ENCODE data around the gene TIMP3.
A peak's percentile ranks its signal among the peaks of the same experiment; 100 is the strongest.

The TIMP3 gene

DNA sequence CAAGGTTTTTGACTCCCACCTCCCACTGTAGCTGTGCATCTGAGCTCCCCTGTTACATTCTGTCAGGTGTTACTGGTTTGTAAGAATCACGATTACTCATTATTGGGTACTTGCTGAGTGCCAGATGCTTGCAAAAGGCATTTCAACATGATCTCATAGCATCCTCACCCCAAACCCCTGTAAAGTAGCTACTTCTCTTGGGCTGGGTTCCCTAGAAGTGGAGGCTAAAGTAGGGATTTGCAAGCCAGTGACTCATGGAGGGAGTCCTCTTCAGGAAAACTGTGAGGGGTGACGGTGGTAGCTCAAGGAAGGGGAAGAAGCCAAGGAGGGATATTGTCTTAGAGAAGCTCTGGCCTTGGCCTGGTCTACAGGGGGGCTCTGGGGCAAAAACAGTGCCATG lies 78.6 kb downstream of the TIMP3 start:
- TF ChIP-seq SNAI2 (CRISPR knock-in tag; IDR thresholded peaks at IDR 0.05): no peak
- TF ChIP-seq RARB (CRISPR knock-in tag; IDR thresholded peaks at IDR 0.05): no peak
- no peak for TF ChIP-seq OSR1 (CRISPR knock-in tag; IDR thresholded peaks at IDR 0.05)
- TF ChIP-seq ZNF8 (CRISPR knock-in tag; IDR thresholded peaks at IDR 0.05): no peak
- no peak for TF ChIP-seq PPARA (CRISPR knock-in tag; IDR thresholded peaks at IDR 0.05; ENCODE audit: borderline replicate concordance)
- TF ChIP-seq, protein P1, sequence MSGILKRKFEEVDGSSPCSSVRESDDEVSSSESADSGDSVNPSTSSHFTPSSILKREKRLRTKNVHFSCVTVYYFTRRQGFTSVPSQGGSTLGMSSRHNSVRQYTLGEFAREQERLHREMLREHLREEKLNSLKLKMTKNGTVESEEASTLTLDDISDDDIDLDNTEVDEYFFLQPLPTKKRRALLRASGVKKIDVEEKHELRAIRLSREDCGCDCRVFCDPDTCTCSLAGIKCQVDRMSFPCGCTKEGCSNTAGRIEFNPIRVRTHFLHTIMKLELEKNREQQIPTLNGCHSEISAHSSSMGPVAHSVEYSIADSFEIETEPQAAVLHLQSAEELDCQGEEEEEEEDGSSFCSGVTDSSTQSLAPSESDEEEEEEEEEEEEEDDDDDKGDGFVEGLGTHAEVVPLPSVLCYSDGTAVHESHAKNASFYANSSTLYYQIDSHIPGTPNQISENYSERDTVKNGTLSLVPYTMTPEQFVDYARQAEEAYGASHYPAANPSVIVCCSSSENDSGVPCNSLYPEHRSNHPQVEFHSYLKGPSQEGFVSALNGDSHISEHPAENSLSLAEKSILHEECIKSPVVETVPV (CRISPR knock-in tag; IDR thresholded peaks at IDR 0.05): no peak
- TF ChIP-seq ARNTL (CRISPR knock-in tag; IDR thresholded peaks at IDR 0.05; ENCODE audit: borderline replicate concordance, low read depth): no peak
- no peak for TF ChIP-seq TOX (CRISPR knock-in tag; IDR thresholded peaks at IDR 0.05; ENCODE audit: borderline replicate concordance)
- TF ChIP-seq GLIS3 (CRISPR knock-in tag; IDR thresholded peaks at IDR 0.05): no peak
- TF ChIP-seq ZNF565 (CRISPR knock-in tag; conservative IDR thresholded peaks at IDR 0.05; ENCODE audit: low read depth): no peak
- no peak for TF ChIP-seq ZNF70 (CRISPR knock-in tag; IDR thresholded peaks at IDR 0.05)
- TF ChIP-seq BACH2 (CRISPR knock-in tag; IDR thresholded peaks at IDR 0.05; ENCODE audit: borderline replicate concordance): no peak
- no peak for TF ChIP-seq ZFP30 (CRISPR knock-in tag; IDR thresholded peaks at IDR 0.05)
- TF ChIP-seq ESRRG (CRISPR knock-in tag; IDR thresholded peaks at IDR 0.05): no peak

DNA sequence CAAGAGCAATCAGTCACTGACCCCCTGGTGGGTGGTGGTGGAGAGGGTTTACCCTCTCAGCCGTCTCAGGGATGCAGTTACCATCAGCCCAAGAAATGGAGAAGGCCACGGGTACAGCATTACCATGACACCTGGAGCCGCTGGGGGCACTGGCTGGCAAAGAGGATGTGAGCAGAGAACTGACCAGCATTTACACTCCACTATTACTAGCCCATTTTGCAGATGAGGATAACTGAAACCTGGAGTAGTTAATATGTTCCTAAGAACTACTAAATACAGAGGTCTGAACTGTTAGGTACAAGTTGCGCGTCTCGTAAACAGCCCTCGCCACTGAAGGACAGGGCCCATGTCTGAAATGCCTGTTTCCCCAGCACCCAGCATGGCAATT lies 79.0 kb downstream of the TIMP3 start:
- no peak for ATAC-seq
- TF ChIP-seq ARNTL (CRISPR knock-in tag; IDR thresholded peaks at IDR 0.05; ENCODE audit: borderline replicate concordance, low read depth) (no peak), ZNF565 (CRISPR knock-in tag; conservative IDR thresholded peaks at IDR 0.05; ENCODE audit: low read depth) (no peak), ZFP30 (CRISPR knock-in tag; IDR thresholded peaks at IDR 0.05) (no peak), TOX (CRISPR knock-in tag; IDR thresholded peaks at IDR 0.05; ENCODE audit: borderline replicate concordance) (no peak), RARB (CRISPR knock-in tag; IDR thresholded peaks at IDR 0.05) (no peak), TCF4 (CRISPR knock-in tag; IDR thresholded peaks at IDR 0.05; ENCODE audit: borderline replicate concordance) (no peak), SNAI2 (CRISPR knock-in tag; IDR thresholded peaks at IDR 0.05) (no peak), CSDC2 (CRISPR knock-in tag; IDR thresholded peaks at IDR 0.05) (no peak), ZC3H10 (CRISPR knock-in tag; IDR thresholded peaks at IDR 0.05) (no peak), ZNF8 (CRISPR knock-in tag; IDR thresholded peaks at IDR 0.05) (no peak), GLIS3 (CRISPR knock-in tag; IDR thresholded peaks at IDR 0.05) (no peak)
- TF ChIP-seq, protein P1 (CRISPR knock-in tag; IDR thresholded peaks at IDR 0.05): no peak
- TF ChIP-seq, protein P2, sequence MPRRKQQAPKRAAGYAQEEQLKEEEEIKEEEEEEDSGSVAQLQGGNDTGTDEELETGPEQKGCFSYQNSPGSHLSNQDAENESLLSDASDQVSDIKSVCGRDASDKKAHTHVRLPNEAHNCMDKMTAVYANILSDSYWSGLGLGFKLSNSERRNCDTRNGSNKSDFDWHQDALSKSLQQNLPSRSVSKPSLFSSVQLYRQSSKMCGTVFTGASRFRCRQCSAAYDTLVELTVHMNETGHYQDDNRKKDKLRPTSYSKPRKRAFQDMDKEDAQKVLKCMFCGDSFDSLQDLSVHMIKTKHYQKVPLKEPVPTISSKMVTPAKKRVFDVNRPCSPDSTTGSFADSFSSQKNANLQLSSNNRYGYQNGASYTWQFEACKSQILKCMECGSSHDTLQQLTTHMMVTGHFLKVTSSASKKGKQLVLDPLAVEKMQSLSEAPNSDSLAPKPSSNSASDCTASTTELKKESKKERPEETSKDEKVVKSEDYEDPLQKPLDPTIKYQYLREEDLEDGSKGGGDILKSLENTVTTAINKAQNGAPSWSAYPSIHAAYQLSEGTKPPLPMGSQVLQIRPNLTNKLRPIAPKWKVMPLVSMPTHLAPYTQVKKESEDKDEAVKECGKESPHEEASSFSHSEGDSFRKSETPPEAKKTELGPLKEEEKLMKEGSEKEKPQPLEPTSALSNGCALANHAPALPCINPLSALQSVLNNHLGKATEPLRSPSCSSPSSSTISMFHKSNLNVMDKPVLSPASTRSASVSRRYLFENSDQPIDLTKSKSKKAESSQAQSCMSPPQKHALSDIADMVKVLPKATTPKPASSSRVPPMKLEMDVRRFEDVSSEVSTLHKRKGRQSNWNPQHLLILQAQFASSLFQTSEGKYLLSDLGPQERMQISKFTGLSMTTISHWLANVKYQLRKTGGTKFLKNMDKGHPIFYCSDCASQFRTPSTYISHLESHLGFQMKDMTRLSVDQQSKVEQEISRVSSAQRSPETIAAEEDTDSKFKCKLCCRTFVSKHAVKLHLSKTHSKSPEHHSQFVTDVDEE (CRISPR knock-in tag; IDR thresholded peaks at IDR 0.05): no peak

More for the DNA sequence above, 78.6 kb downstream of the TIMP3 start:
- ATAC-seq: no peak

DNA sequence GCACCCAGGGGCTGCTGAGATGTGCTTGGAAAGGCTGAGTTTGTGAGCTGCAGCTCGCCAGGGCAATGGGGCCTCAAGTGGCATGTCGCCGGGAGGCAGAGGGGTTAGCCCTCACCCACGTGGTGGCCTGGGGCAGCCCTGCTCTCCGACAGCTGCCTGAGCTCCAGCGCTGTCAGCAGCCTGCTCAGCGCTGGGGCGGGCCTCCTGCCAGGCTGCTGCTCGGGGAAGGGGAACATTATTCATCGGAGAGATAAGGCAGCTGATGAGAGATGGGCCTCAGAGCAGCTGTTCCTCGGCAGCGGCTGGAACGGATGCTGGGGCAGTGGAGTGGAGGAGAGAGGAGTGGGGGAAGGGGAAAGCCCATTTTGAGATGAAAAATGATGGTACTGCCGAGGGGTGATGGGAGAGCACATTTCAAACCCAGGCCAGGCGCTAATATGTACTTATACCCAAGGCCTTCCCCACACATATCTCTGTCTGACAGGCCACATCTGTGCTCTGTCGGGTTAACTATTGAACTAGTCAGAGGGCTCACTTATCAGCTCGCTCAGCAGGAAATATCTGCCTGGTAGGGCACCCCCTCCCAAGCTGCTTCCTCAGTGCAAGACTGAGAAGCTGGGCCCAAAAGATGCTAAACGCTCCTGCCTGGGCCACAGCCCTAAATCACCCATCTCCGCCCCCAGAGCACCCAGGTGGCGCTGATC lies 79.5 kb downstream of the TIMP3 start:
- TF ChIP-seq ZFP3 (CRISPR knock-in tag; IDR thresholded peaks at IDR 0.05) (no peak), SNAI2 (CRISPR knock-in tag; IDR thresholded peaks at IDR 0.05) (0 out of 2 replicates have a peak, but pooled peaks have one; percentile 36), ZC3H10 (CRISPR knock-in tag; IDR thresholded peaks at IDR 0.05) (no peak), BACH2 (CRISPR knock-in tag; IDR thresholded peaks at IDR 0.05; ENCODE audit: borderline replicate concordance) (no peak), ZNF565 (CRISPR knock-in tag; conservative IDR thresholded peaks at IDR 0.05; ENCODE audit: low read depth) (0 out of 2 replicates have a peak, but pooled peaks have one; percentile 70), TOX (CRISPR knock-in tag; IDR thresholded peaks at IDR 0.05; ENCODE audit: borderline replicate concordance) (no peak), ZNF8 (CRISPR knock-in tag; IDR thresholded peaks at IDR 0.05) (peak; percentile 34; the same call in 1 of the 2 replicates), ARNTL (CRISPR knock-in tag; IDR thresholded peaks at IDR 0.05; ENCODE audit: borderline replicate concordance, low read depth) (no peak), TCF4 (CRISPR knock-in tag; IDR thresholded peaks at IDR 0.05; ENCODE audit: borderline replicate concordance) (peak; percentile 93), ZNF70 (CRISPR knock-in tag; IDR thresholded peaks at IDR 0.05) (peak; percentile 63; the same call in 1 of the 2 replicates), CSDC2 (CRISPR knock-in tag; IDR thresholded peaks at IDR 0.05) (no peak)
- TF ChIP-seq, protein P2 (CRISPR knock-in tag; IDR thresholded peaks at IDR 0.05): peak; percentile 99
- TF ChIP-seq, protein P3, sequence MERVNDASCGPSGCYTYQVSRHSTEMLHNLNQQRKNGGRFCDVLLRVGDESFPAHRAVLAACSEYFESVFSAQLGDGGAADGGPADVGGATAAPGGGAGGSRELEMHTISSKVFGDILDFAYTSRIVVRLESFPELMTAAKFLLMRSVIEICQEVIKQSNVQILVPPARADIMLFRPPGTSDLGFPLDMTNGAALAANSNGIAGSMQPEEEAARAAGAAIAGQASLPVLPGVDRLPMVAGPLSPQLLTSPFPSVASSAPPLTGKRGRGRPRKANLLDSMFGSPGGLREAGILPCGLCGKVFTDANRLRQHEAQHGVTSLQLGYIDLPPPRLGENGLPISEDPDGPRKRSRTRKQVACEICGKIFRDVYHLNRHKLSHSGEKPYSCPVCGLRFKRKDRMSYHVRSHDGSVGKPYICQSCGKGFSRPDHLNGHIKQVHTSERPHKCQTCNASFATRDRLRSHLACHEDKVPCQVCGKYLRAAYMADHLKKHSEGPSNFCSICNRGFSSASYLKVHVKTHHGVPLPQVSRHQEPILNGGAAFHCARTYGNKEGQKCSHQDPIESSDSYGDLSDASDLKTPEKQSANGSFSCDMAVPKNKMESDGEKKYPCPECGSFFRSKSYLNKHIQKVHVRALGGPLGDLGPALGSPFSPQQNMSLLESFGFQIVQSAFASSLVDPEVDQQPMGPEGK (CRISPR knock-in tag; IDR thresholded peaks at IDR 0.05; ENCODE audit: borderline replicate concordance): no peak
- TF ChIP-seq, protein P1 (CRISPR knock-in tag; IDR thresholded peaks at IDR 0.05): 0 out of 2 replicates have a peak, but pooled peaks have one; percentile 9

More for the DNA sequence above, 79.5 kb downstream of the TIMP3 start:
- ATAC-seq: peak; percentile 78

All from SK-N-SH treated with all-trans-retinoic acid at 6 μM for 48 hours (cell line).